Ureter (tissue), 1 donor: ENCODE measurements around the gene UGT2B17. TPM values are rescaled to one million over a fixed set of nuclear protein-coding genes. Genes with fewer than 3 reads are reported as not detected.
"Not testable (repeated sequence)": the region's sequence is repeated elsewhere in the genome, so short reads cannot be mapped to it uniquely, and the experiment has no call there.

Experiments
- DNase-seq: peaks from one replicate; pipeline ENCODE4 v3.0.0-alpha.2; 2020; ENCODE audit warnings: low spot score
- total RNA-seq: library from RNA; stranded (reverse); gene quantifications from one replicate; pipeline ENCODE4 v1.2.4, GENCODE V29; 2023
- donor health status: DM: yes; HTN: yes; CAD: no.

The UGT2B17 gene
- total RNA-seq = 0.23 TPM

DNA sequence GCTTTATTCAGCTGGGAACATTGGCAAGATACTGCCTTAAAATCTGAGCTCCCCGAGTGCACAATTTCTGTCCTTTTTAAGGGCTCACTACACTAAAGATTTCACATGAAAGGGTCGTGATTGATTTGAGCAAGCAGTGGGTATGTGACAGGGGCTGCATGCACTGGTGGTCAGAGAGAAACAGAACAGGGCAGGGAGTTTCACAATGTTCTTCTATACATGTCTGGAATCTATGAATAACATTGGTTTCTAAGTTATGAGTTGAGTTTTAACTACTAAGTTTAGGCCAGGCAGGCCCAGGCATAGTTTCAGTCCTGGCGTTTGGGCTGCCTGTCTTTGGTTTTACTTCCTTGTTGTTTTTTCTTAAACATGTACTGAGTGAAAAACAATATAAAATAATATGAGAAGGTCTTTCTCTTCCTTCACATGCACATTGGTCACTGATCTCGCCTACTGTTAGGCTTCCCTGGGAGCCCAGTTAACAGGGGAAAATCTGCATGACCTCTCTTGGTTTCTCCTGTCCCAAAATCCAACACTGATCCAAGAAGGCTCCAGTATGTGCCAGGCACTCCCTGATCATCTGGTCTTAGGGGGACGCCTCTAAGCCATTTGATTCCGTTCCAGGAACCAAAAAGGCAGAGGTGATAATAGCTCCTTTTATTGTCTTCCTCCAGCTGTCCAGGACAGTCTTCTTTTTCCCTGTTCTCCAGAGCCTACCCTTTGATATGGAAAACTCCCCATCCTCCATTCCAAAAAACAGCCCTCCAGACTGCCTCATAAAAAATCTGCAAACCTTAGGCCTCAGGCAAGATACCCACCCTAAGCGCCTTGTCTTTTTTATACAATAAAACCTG, at the start of gene UGT2B17:
TSS of gene UGT2B17 (minus strand) at position 51 of the 854 bp plus-strand sequence. CDS start 7,838 bp downstream, outside the sequence.
- no peak for DNase-seq

DNA sequence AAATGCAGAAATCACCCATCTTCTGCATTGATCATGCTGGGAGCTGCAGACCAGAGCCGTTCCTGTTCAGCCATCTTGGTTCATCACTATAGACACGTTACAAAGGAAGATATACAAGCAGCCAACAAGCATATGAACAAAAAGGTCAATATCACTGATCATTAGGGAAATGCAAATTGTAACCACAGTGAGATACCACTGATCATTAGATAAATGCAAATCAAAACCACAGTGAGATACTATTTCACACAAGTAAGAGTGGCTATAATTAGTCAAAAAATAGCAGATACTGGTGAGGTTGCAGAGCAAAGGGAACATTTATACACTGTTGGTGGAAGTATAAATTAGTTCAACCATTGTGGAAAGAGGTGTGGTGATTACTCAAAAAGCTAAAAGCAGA, 46.6 kb upstream of the UGT2B17 start:
- DNase-seq = not testable (repeated sequence)

DNA sequence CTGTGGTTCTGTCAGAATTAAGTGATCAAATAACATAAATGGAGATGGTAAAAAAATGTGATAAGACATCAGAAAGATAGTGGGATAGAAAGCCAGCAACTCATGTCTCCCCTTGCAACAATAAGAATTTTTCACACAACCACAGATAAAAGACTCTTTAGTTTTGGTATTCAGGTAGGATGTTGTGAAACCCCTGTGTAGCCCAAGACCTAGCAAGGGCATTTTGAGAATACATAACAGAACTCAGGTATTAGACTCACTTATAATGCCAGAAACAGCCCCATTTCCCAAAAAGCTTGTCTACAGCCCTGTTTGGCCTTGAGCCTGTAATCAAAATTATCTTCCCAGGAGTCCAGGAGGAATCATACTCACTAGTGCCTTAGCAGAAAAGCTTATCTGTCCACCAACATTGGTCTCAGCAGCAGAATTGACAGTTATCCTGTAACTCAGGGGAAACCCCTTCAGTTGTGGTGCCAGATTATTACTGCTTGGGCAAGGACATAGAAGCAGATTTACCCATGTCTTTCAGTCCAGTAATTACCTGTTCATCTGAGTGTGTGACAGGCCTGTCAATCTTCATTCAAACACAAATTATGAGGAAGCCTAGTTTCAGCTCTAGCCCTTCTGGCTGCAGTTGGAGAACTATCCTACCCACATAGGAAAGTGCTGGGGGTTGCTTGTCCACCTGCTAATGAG, 41.0 kb upstream of the UGT2B17 start:
- DNase-seq = no peak

DNA sequence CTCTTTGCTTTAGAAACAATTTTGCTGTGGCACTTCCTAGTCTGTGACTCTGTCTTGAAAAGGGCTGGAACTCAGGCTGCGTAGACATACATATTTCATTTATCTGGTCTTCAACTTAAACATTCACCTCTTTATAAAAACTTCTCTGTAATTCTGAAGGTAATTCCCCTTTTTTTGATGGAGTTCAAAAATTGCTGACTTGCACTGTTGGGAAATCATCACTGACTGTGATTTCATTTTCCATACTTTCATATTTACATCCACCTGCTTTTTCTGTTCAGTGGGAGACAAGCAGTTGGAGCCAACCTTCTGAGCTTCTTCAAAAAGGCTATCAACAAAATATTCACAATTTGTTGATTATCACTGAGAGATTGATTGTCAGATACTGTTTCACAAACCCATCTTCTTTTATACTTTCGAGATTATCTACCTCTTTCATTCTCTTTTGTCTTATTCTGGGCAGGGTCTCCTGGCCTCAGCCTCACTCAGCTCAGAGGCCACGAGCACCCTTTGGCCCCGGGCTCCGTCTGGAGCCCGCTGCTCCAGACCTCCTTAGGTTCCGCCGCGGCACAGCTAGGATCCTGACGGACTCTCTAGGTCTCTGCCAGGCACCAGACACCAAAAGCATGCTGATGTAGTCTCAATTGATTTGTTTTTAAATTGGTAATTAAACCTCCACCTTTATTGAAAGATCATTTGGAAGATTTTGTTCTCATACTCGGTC, 39.7 kb upstream of the UGT2B17 start:
- DNase-seq = no peak

DNA sequence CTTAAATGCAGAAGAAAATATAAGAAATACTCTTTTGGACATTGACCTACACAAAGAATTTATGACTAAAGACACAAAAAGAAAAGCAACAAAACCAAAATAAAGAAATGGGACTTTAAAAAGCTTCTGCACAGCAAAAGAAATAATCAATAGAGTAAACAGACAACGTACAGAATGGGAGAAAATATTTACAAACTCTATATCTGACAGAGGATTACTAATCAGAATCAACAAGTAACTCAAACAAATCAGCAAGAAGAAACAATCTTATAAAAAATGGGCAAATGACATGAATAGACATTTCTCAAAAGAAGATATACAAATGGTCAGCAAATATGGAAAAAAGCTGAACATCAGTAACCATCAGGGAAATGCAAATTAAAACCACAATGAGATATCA, 37.6 kb upstream of the UGT2B17 start:
- DNase-seq = no peak

DNA sequence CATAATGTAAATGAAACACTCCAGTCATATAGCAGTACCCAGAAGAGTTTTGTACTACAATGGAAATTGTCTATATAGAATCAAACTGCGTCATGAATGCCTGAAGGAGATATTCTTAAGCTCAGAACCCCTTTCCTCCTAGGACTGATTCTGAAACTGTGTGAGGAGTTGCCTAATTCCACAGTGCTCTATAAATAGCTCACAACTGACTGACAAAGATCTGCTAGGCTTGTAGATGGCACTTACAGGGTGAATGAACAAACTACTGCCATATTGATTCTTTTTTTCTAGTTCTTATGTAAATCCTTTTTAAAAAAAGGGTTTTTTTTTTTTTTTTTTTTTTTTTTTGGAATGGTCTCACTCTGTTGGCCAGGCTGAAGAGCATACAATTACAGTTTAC, 30.1 kb upstream of the UGT2B17 start:
- no peak for DNase-seq

DNA sequence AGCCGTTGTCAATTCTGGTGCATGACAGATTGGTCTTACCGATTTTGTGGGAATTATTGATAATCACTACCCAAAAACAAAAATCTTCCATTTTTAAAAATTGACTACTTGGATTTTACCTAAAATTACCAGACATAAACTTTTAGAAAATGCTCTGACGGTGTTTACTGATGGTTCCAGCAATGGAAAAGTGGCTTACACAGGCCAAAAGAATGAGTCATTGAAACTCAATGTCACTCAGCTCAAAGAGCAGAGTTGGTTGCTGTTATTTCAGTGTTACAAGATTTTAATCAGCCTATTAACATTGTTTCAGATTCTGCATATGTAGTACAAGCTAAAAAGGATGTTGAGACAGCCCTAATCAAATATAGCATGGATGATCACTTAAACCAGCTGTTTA, 23.0 kb upstream of the UGT2B17 start:
- DNase-seq = no peak

DNA sequence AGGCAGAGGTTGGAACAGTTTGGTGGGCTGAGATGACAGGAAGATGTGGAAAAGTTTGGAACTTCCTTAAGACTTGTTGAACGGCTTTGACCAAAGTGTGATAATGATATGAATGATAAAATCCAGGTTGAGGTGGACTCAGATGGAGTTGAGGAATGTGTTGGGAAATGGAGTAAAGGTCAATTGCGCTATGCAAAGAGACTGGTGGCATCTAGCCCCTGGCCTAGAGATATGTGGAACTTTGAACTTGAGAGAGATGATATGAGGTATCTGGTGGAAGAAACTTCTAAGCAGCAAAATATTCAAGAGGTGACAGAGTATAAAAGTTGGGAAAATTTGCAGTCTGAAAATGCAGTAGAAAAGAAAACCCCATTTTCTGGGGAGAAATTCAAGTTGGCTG, 21.4 kb upstream of the UGT2B17 start:
- no peak for DNase-seq

DNA sequence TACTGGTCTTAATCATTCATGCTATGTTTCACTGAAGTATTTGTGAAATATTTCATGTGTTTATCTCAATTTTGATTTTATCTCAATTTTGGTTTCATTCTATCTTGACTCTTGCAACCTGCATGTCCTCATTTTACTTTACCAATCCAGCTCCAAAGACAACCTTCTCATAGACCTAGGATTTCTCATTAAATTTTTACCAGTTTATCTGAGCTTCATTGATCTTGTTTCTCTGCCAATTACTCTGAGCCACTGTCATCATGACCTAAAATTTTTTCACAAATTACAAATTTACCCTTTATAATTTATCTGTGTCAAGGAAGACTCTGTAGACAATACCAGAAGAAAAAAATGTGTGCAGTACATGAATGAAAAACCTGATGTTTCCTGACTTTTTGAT, 18.6 kb upstream of the UGT2B17 start:
- no peak for DNase-seq

DNA sequence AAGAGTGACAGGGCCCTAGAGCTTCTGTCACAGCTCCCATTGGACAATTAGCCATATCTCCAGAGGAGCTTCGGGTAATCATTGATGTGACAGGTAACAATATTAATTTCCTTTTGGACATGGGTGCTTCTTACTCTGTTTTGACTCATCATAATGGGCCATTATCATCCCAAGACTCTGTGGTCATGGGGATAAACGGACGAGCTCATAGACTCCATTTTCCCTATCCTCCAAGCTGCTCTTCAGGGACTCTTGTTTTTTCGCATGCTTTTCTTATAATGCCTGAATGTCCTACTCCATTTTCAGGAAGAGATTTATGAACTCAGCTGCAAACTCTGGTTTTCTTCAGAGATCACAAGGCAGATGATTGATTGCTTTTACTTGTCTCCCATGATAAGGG, 17.0 kb upstream of the UGT2B17 start:
- DNase-seq = no peak

DNA sequence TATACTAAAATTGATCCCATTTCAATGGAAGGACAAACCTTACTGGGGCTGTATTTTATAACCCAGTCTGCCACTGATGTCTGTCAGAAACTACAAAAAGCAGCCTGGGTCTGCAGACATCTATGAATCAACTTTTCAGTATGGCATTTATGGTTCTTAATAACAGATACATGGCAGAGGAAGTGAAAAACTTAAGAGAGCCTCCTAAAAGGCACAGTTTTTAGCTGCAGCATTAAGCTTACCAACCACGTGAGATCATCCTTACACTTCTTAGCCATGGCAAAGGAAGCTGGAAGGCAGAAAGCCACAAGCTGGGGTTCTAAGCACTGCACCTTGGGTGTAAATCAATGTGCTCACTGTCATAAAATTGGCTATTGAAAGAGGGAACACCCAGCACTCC, 16.6 kb upstream of the UGT2B17 start:
- DNase-seq = no peak

DNA sequence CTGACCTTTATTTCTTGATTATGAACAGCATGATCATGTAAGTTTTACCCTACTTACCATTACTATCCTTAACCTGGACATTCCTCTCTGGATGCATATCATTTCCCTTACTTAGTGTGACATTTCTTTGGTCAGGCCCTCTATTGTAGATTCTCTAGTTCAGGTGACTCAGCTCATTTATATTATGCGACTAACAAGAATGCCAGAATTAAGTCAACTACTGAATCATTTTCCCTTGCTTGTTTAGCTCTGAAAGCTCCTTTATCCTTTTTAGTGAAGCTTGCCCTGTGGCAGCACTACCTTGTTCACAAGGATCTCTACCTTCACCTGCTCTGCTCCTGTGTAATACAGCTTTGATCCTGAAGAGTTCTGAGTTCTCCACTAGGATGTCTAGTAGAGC, 15.1 kb upstream of the UGT2B17 start:
- DNase-seq = no peak

DNA sequence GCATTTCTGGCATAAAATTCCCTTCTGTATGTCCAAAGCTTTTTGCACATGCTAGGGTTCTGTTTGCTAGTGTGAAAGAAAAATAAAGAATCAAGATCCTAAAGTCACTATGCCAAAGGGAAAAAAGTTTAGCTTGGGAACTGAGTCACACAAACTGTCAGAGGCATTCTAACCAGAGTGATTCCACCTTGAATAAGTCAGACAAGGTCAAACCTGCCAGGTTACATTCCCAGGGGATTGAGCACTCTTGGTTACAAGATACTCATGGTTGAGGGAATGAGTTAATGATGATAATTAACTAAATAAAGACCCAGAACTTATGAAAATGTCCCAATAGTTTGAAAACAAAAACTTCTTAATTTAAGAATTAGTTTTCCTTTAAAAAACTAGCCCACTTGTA, 13.7 kb upstream of the UGT2B17 start:
- no peak for DNase-seq

DNA sequence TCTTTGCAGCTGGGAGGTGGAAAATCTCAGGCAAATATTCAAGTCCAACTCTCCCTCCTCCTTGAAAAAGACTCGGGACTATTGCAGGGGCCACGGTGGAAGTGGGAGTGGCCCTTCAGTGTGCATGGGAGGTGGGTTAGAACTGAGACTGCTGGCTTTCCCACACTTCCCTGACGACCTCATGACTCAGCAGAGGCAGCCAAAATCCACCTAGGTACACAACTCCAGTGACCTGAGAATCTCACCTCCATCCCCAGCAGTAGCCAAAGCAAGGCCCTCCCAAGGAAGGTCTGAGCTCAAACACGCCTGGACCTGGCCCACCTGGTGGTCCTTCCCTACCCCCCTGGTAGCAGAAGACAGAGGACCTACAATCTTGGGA, 6.2 kb upstream of the UGT2B17 start:
- DNase-seq = no peak

DNA sequence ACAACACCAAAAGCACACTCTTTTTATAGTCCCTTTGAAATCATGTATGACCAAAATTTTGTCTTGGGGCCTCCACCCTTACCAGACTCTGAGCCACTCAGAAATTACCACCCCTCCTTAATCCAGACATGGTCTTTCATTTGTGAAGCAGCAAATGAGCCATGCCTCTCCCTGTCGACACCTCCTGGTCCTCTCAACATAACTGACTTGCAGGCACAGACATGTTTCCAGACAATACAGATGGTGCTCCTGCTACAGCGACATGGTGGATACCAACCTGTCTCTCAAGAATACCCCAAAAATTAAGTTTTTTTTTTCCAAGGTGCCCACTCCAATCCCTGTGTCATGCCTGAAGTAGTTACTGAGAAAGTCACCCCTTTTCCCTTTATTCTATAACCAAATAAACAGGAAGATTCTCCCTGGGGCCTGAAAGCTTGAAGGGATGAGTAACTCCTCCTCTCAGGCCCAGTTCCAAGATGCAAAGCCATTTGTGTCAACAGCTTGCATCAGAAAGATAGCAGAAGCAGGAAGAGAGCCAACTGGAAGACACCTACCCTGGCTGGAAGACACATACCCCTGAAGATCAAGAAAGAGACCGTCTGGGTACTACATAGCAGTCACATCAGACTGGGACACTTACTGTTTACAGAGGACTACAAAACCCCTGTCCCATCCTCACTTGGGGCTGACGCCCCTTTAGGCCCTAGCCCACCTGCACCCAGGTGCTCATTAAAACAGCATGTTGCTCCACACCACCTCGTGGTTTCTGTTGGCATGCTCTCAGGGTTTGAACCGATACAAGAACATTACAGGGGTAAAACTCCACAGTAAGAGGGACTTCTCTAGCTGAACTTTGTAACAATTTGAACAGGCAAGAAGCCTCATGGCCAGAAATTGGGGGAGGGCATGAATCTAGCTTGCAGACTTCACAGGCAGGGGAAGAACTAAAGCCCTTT, 5.5 kb upstream of the UGT2B17 start:
- DNase-seq = no peak

DNA sequence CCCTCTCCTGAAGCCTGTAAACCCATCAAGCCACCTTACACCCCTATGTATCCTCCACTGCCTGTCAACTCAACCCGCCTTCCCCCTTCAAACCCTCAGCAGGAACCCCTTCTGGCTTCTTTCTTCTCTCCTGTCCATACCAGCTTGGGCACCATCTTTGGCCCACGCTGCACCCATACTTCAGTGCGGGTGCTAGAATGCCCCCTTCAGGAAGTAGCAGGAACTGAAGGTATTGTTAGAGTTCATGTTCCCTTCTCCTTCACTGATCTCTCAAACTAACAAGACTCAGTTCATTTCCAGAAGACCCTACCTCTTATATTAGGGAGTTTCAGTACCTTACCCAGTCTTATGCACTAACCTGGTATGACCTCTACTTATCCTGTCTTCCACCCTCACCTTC, 1.5 kb upstream of the UGT2B17 start:
- DNase-seq = no peak

DNA sequence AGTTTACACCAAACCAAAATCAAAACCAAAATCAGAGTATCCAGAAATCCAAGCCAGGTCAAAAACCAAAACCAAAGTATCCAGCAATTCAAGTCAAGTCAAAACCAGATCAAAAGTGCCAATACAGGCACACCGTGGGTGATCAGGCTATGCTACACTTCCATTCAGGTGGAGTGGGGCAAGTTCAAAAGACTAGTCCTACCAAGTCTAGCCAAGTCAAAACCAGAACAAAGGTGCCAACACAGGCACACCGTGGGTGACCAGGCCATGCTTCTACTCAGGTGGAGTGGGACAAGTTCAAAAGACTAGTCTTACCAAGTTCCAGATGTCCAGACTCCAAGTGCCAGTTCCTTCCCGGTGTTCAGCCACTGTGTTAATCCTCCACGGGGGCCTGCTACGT, 486 bp downstream of the UGT2B17 start:
- not testable (repeated sequence) for DNase-seq

DNA sequence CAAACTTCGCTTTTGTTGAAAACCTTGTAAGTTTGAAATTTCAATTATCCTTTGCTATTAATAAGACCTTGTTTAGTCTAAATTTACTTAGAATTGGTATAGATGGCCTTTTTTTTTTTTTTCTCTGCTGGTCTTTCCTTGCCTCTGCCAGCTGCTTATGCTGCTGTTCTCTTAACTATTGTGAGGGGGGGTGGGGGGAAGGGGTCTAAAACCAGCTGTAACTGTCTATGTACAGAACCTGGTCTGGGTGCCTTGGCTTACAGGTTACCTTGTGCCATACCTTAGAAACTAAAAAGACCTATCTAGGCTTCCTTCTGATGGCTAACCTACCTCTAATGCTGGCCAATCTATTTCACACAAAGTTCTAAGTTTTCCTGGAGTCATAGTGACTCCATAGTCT, 1.0 kb downstream of the UGT2B17 start:
- no peak for DNase-seq

DNA sequence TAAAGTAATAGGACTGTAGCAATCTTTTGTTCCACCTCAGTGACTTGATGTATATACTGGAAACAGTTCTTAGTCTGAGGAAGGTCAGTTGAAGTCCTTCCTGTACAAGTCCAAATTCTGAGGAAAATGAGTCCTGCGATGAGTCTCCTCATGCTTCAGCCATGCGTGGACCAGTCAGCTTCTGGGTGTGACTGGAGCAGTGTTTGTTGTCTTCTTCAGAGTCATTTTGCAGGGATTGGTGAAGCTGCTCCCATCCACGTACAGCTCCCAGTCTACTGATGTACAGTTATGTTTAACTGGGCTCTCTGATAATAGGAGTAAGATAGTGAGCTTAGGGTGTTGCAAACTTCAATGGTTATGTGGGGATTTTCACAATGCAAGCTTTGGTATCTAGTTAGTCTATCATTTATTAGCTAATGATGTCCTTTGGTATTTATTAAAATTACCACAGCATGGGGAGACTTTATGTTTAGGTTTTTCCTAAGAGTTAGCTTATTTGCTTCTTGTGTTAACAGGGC, 3.4 kb downstream of the UGT2B17 start:
- no peak for DNase-seq

DNA sequence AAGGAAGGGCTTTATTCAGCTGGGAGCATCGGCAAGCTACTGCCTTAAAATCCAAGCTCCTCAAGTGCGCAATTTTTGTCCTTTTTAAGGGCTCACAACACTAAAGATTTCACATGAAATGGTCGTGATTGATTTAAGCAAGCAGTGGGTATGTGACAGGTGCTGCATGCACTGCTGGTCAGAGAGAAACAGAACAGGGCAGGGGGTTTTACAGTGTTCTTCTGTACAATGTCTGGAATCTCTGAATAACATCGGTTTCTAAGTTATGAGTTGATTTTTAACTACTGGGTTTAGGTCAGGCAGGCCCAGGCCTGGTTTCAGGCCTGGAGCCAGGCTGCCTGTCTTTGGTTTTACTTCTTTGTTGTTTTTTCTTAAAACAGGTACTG, 6.0 kb downstream of the UGT2B17 start:
- DNase-seq = no peak

DNA sequence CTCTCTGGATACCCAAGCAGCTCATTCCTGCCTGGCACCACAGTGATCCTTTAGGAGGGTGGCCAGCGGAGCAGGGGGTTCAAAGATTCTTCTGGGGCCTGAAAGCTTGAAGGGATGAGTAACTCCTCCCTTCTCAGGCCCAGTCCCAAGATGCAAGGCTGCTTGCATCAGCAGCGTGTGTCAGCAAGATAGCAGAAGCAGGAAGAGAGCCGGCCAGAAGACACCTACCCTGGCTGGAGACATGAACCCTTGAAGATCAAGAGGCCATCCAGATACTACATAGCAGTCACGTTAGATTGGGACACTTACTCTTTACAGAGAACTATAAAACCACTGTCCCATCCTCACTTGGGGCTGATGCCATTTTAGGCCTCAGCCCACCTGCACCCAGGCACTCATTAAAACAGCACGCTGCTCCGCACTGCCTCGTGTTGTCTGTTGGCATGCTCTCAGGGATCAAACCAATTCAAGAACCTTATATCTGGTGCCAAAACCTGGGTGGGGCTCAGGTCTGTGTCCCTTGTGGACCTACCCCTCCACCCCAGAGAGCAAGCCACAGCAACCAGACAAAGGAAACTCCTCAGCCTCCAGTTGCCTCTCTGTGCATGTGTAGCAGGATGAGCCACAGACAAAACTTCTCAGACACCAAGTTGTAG, 6.5 kb downstream of the UGT2B17 start:
- no peak for DNase-seq
